WTC11 (cell line): Measurements from ENCODE around the gene LCT. TPM values are rescaled to one million over a fixed set of nuclear protein-coding genes. Genes with fewer than 3 reads are reported as not detected.

Source experiments
- ATAC-seq: fragments of 200-7000 bp; cut with Tn5 transposase; 2 replicates; pipeline ENCODE4 v1.10.0; 2021; ENCODE audit warnings: mild to moderate bottlenecking, moderate library complexity
- CTCF ChIA-PET: fragments of 300-600 bp; sonication (Branson Sonifier 250); formaldehyde crosslinking; loops from one replicate; lab custom pipeline; 2021; ENCODE audit warnings: antibody characterized with exemption; lab: Charles Lee
- POLR2A ChIA-PET: fragments of 350-600 bp; sonication (Branson Sonifier 250); formaldehyde crosslinking; loops from one replicate; lab custom pipeline; 2021; ENCODE audit warnings: antibody characterized with exemption; lab: Charles Lee
- DNase-seq: peaks from one replicate; pipeline ENCODE4 v3.0.0; 2021; ENCODE audit warnings: low spot score
- H3K27ac Mint-ChIP-seq: 2 replicates; pipeline ENCODE4 v1.8.0; 2021; ENCODE audit warnings: mixed read lengths
- H3K27me3 Mint-ChIP-seq: 2 replicates; pipeline ENCODE4 v1.8.0; 2021; ENCODE audit warnings: low read depth, mild to moderate bottlenecking, moderate library complexity, mixed read lengths
- H3K36me3 Mint-ChIP-seq: 2 replicates; pipeline ENCODE4 v1.8.0; 2021; ENCODE audit warnings: mixed read lengths
- H3K4me1 Mint-ChIP-seq: 2 replicates; pipeline ENCODE4 v1.8.0; 2022; ENCODE audit warnings: mixed read lengths
- H3K4me3 Mint-ChIP-seq: 2 replicates; pipeline ENCODE4 v1.8.0; 2021; ENCODE audit warnings: mild to moderate bottlenecking, moderate library complexity, mixed read lengths
- H3K9me3 Mint-ChIP-seq: 2 replicates; pipeline ENCODE4 v1.8.0; 2021; ENCODE audit warnings: mixed read lengths
- AFF4 ChIP-seq: sonication (generic); formaldehyde crosslinking; IDR thresholded peaks from 2 replicates; pipeline ENCODE4 v1.8.1; 2023; ENCODE audit warnings: mild to moderate bottlenecking, missing genetic modification reagents, borderline replicate concordance
- CBFB ChIP-seq: sonication (generic); formaldehyde crosslinking; IDR thresholded peaks from 2 replicates; pipeline ENCODE4 v1.8.1; 2022; ENCODE audit warnings: mild to moderate bottlenecking, low read depth, missing genetic modification reagents
- ESRRA ChIP-seq: sonication (generic); formaldehyde crosslinking; IDR thresholded peaks from 2 replicates; pipeline ENCODE4 v1.8.1; 2022; ENCODE audit warnings: mild to moderate bottlenecking, missing genetic modification reagents, borderline replicate concordance
- FOXJ3 ChIP-seq: sonication (generic); formaldehyde crosslinking; IDR thresholded peaks from 2 replicates; pipeline ENCODE4 v1.9.0; 2021; ENCODE audit warnings: missing genetic modification reagents, mild to moderate bottlenecking, borderline replicate concordance
- HMGA2 ChIP-seq: fragments of 250-450 bp; sonication (Bioruptor Pico); IDR thresholded peaks from 2 replicates; pipeline ENCODE4 v1.4.0; 2021; ENCODE audit warnings: mild to moderate bottlenecking, moderate library complexity
- MAX ChIP-seq: sonication (generic); formaldehyde crosslinking; IDR thresholded peaks from 2 replicates; pipeline ENCODE4 v1.8.0; 2022; ENCODE audit warnings: mild to moderate bottlenecking, missing genetic modification reagents
- SP1 ChIP-seq: sonication (generic); formaldehyde crosslinking; conservative IDR thresholded peaks from 2 replicates; pipeline ENCODE4 v1.8.1; 2022; ENCODE audit warnings: missing genetic modification reagents
- TP53 ChIP-seq: sonication (generic); formaldehyde crosslinking; IDR thresholded peaks from 2 replicates; pipeline ENCODE4 v1.8.1; 2023; ENCODE audit warnings: mild to moderate bottlenecking, missing genetic modification reagents
- ZNF512 ChIP-seq: sonication (generic); formaldehyde crosslinking; IDR thresholded peaks from 2 replicates; pipeline ENCODE4 v1.8.1; 2022; ENCODE audit warnings: missing genetic modification reagents, borderline replicate concordance
- total RNA-seq: library from RNA; stranded (reverse); gene quantifications from 3 replicates; pipeline ENCODE4 v1.2.3, GENCODE V29; 2021
- TF ChIP-seq, protein P1 (sequence below): sonication (generic); formaldehyde crosslinking; IDR thresholded peaks from 2 replicates; pipeline ENCODE4 v1.8.1; 2023; ENCODE audit warnings: mild to moderate bottlenecking, missing genetic modification reagents, moderate library complexity
- TF ChIP-seq, protein P2 (sequence below): fragments of 250-450 bp; sonication (Bioruptor Pico); conservative IDR thresholded peaks from 2 replicates; pipeline ENCODE4 v1.9.0; 2021; ENCODE audit warnings: mild to moderate bottlenecking
- TF ChIP-seq, protein P3 (sequence below): sonication (generic); formaldehyde crosslinking; IDR thresholded peaks from 2 replicates; pipeline ENCODE4 v1.8.0; 2022; ENCODE audit warnings: mild to moderate bottlenecking, missing genetic modification reagents
- TF ChIP-seq, protein P4 (sequence below): fragments of 250-450 bp; sonication (Bioruptor Pico); IDR thresholded peaks from 2 replicates; pipeline ENCODE4 v1.9.0; 2021; ENCODE audit warnings: moderate library complexity, mild to moderate bottlenecking, inconsistent platforms, borderline replicate concordance

Gene LCT
- total RNA-seq, 1 experiment from 2014 or later: 0.02 TPM

- TF ChIP-seq ZNF512: no peak
Measured at GRCh38 chr2:135817951-135818350, 19.0 kb downstream of the LCT start (continued).

DNA sequence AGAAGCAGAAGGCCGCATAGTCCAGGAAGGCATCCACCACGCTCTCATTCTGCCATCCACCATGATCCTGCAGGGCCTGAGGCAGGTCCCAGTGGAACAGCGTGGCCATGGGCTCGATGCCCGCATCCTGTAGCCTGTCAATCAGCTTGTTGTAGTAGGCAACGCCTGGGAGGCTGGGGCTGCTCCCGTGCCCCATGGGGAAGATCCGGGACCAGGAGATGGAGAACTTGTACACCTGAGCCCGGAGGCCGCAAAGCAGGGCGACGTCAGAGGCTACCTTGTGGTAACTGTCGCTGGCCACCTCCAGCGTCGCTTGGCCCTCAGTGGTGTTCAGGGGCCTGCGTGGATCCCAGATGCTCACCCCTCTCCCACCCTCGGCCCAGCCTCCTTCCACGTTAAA is 19.5 kb downstream of the LCT start:
- Mint-ChIP-seq H3K36me3 (no peaks in the 10 kb centered on the region), H3K27me3 (peaks cover 3% of the 10 kb centered on the region; the same call in 1 of the 2 replicates), H3K4me1 (no peaks in the 10 kb centered on the region), H3K27ac (no peak overlapping the region)
- POLR2A ChIA-PET: no interaction called here
- TF ChIP-seq AFF4 (CRISPR knock-in tag): no peak
- no peak for TF ChIP-seq ESRRA (CRISPR knock-in tag)
- TF ChIP-seq, protein P1, sequence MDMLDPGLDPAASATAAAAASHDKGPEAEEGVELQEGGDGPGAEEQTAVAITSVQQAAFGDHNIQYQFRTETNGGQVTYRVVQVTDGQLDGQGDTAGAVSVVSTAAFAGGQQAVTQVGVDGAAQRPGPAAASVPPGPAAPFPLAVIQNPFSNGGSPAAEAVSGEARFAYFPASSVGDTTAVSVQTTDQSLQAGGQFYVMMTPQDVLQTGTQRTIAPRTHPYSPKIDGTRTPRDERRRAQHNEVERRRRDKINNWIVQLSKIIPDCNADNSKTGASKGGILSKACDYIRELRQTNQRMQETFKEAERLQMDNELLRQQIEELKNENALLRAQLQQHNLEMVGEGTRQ: no peak
- TF ChIP-seq, protein P2, sequence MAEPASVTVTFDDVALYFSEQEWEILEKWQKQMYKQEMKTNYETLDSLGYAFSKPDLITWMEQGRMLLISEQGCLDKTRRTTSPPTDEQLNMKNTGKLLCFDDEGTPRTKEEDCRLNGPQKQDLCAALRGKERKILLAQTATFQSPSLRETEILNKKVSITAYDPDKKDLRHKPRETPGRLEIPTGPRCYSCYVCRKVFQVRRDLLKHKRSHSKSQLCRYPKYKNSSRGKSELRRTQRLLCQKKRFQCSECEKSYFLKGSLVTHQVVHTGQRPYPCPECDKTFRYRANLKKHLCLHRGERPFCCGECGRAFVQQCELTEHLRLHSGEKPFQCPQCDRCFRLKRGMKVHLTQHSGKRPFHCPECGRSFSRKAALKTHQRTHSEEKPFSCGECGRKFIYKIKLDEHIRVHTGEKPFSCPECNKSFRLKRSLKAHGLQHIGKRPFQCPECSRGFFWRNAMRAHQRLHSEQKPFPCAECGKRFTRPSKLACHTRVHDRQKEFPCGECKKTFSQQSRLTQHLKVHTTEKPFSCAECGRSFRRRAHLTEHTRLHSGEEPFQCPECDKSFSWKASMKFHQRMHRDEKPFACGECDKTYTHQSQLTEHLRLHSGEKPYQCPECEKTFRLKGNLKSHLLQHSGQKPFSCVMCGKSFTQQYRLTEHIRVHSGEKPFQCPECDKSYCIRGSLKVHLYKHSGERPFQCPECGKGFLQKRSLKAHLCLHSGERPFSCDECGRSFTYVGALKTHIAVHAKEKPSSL: no peak
- TF ChIP-seq ZNF512: no peak
- TF ChIP-seq MAX (CRISPR knock-in tag): no peak
- no peak for TF ChIP-seq HMGA2 (CRISPR knock-in tag)
- no peak for TF ChIP-seq TP53 (CRISPR knock-in tag)
- TF ChIP-seq SP1: no peak
- TF ChIP-seq, protein P3, sequence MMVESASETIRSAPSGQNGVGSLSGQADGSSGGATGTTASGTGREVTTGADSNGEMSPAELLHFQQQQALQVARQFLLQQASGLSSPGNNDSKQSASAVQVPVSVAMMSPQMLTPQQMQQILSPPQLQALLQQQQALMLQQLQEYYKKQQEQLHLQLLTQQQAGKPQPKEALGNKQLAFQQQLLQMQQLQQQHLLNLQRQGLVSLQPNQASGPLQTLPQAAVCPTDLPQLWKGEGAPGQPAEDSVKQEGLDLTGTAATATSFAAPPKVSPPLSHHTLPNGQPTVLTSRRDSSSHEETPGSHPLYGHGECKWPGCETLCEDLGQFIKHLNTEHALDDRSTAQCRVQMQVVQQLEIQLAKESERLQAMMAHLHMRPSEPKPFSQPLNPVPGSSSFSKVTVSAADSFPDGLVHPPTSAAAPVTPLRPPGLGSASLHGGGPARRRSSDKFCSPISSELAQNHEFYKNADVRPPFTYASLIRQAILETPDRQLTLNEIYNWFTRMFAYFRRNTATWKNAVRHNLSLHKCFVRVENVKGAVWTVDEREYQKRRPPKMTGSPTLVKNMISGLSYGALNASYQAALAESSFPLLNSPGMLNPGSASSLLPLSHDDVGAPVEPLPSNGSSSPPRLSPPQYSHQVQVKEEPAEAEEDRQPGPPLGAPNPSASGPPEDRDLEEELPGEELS: no peak
- TF ChIP-seq, protein P4, sequence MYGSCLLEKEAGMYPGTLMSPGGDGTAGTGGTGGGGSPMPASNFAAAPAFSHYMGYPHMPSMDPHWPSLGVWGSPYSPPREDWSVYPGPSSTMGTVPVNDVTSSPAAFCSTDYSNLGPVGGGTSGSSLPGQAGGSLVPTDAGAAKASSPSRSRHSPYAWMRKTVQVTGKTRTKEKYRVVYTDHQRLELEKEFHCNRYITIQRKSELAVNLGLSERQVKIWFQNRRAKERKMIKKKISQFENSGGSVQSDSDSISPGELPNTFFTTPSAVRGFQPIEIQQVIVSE (CRISPR knock-in tag): no peak
- TF ChIP-seq FOXJ3 (CRISPR knock-in tag): no peak
- no peak for TF ChIP-seq CBFB
- TF ChIP-seq, all 79 proteins: peak for 0
- no peak for ATAC-seq
- no peak for DNase-seq
- CTCF ChIA-PET: interaction anchor here (2.2 kb wide), 1 partner anchor 20 kb away, joined by 15 read pairs; no protein-coding TSS in a partner anchor
- Mint-ChIP-seq H3K4me3 (no peak overlapping the region), H3K9me3 (peaks cover 15% of the 10 kb centered on the region)
